ENCODE data around the gene TTBK1. TPM values are rescaled to one million over a fixed set of nuclear protein-coding genes. Genes with fewer than 3 reads are reported as not detected.

The TTBK1 gene
- total and polyA plus RNA-seq, 10 of the 15 experiments (the other 5 are each of a cell fraction or from before 2014, with no cell fraction given): 0.05 to 0.27 TPM; not detected in 8

GRCh38 chr6:43331891-43332290 lies 88.6 kb downstream of the TTBK1 start (continued):
- TF ChIP-seq, protein P1, sequence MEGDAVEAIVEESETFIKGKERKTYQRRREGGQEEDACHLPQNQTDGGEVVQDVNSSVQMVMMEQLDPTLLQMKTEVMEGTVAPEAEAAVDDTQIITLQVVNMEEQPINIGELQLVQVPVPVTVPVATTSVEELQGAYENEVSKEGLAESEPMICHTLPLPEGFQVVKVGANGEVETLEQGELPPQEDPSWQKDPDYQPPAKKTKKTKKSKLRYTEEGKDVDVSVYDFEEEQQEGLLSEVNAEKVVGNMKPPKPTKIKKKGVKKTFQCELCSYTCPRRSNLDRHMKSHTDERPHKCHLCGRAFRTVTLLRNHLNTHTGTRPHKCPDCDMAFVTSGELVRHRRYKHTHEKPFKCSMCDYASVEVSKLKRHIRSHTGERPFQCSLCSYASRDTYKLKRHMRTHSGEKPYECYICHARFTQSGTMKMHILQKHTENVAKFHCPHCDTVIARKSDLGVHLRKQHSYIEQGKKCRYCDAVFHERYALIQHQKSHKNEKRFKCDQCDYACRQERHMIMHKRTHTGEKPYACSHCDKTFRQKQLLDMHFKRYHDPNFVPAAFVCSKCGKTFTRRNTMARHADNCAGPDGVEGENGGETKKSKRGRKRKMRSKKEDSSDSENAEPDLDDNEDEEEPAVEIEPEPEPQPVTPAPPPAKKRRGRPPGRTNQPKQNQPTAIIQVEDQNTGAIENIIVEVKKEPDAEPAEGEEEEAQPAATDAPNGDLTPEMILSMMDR (IDR thresholded peaks at IDR 0.05 in 2 of 3, conservative IDR thresholded peaks at IDR 0.05 in 1 of 3; ENCODE audit: control insufficient read depth in 2 of 3, extremely low read depth in 1 of 3, insufficient read depth in 1 of 3, low read depth in 3 of 3, low read length in 3 of 3): no peak
- TF ChIP-seq SMAD1 (IDR thresholded peaks at IDR 0.05; ENCODE audit: low read depth, partially characterized antibody): no peak

GRCh38 chr6:43334466-43335095 lies 91.3 kb downstream of the TTBK1 start:
- Histone ChIP-seq H3K27ac (ENCODE audit: control insufficient read depth, insufficient read depth) (no peak overlapping the region), H3K4me2 (ENCODE audit: control insufficient read depth, insufficient read depth) (no peak overlapping the region), H3K79me2 (ENCODE audit: control insufficient read depth, insufficient read depth, low read length) (peaks cover 3% of the 10 kb centered on the region), H3K9me3 (replicated peaks; ENCODE audit: control insufficient read depth, insufficient read depth, low read length) (no peaks in the 10 kb centered on the region), H4K20me1 (ENCODE audit: control insufficient read depth, insufficient read depth) (peaks cover 2% of the 10 kb centered on the region; the same call in 1 of the 2 replicates), H3K4me1 (ENCODE audit: control insufficient read depth, insufficient read depth, low read length) (peaks cover 22% of the 10 kb centered on the region), H3K4me3 (no peak overlapping the region), H2AFZ (ENCODE audit: control insufficient read depth, low read depth, low read length) (no peak overlapping the region), H3K9ac (ENCODE audit: control insufficient read depth, insufficient read depth, low read length) (no peak overlapping the region), H3K27me3 (replicated peaks in 1 of 2; ENCODE audit: control insufficient read depth in 2 of 2, insufficient read depth in 2 of 2, low read length in 1 of 2) (no peaks in the 10 kb centered on the region), H3K36me3 (ENCODE audit: control insufficient read depth in 2 of 2, insufficient read depth in 2 of 2, low read length in 1 of 2) (peaks cover 0 to 24% of the 10 kb centered on the region in 2 experiments; a peak in 3 of 4 replicates)
- intact Hi-C loops (cut with micrococcal nuclease; ENCODE audit: unreplicated experiment): loop anchor here (2.0 kb wide), 1 partner anchor 72 kb away; no protein-coding TSS in a partner anchor
- ATAC-seq (no peak), FAIRE-seq (no peak), DNase-seq (ENCODE audit: low read depth, low spot score) (no peak)
- no TSS peak for BruUV-seq (replicated peaks)
- in situ Hi-C loops (cut with MboI): no loop called here
- SMC1A ChIA-PET (ENCODE audit: uncharacterized antibody, unreplicated experiment): interaction anchor here (0.6 to 8.4 kb wide), 20 partner anchors 10 to 110 kb away, joined by 3 to 90 read pairs (median 6); partner anchors contain the start of gene CRIP3
- RAD21 ChIA-PET (ENCODE audit: unreplicated experiment): interaction anchor here (0.5 to 5.7 kb wide), 16 partner anchors 12 to 71 kb away, joined by 3 to 48 read pairs (median 5); partner anchors contain the start of gene CRIP3
- 97% methylated on average over 2 of the region's 2 CpGs for WGBS (ENCODE audit: insufficient coverage, insufficient replicate concordance, low lambda C conversion rate, missing lambda C conversion rate)
- CTCF ChIA-PET: interaction anchor here (0.6 to 7.9 kb wide), 26 partner anchors 10 to 172 kb away, joined by 3 to 83 read pairs (median 6); partner anchors contain the start of genes CRIP3, DNPH1, SLC22A7 and ZNF318
- POLR2A ChIA-PET: interaction anchor here (0.5 to 3.6 kb wide), 10 partner anchors 9 to 63 kb away, joined by 3 to 21 read pairs (median 4); partner anchors contain the start of gene ZNF318
- TF ChIP-seq ELK1 (IDR thresholded peaks at IDR 0.05; ENCODE audit: low read depth, low read length): no peak
- no peak for TF ChIP-seq E2F4 (IDR thresholded peaks at IDR 0.05; ENCODE audit: low read depth, low read length)
- TF ChIP-seq, protein P1 (IDR thresholded peaks at IDR 0.05 in 2 of 3, conservative IDR thresholded peaks at IDR 0.05 in 1 of 3; ENCODE audit: control insufficient read depth in 2 of 3, extremely low read depth in 1 of 3, insufficient read depth in 1 of 3, low read depth in 3 of 3, low read length in 3 of 3): peak; percentile 36 to 39 (median 37)
- no peak for TF ChIP-seq BCL11A (IDR thresholded peaks at IDR 0.05; ENCODE audit: low read depth, low read length)
- TF ChIP-seq KAT2A (conservative IDR thresholded peaks at IDR 0.05; ENCODE audit: control insufficient read depth, low read depth, low read length): no peak
- no peak for TF ChIP-seq WRNIP1 (IDR thresholded peaks at IDR 0.05; ENCODE audit: borderline replicate concordance, low read depth, low read length)
- TF ChIP-seq IKZF1 (conservative IDR thresholded peaks at IDR 0.05): 0 out of 2 replicates have a peak, but pooled peaks have one; percentile 22
- TF ChIP-seq SPI1 (IDR thresholded peaks at IDR 0.05; ENCODE audit: borderline replicate concordance, insufficient read depth, low read depth, low read length): peak; percentile 28; the same call in 1 of the 2 replicates
- TF ChIP-seq YBX1 (IDR thresholded peaks at IDR 0.05): no peak
- no peak for TF ChIP-seq CBX5 (IDR thresholded peaks at IDR 0.05; ENCODE audit: low read depth)

Measured in GM12878 (cell line).